ENCODE measurements around the gene SNAPC2.

GRCh38 chr19:7910321-7911161 lies 9.6 kb upstream of the SNAPC2 start:
- no peak for TF ChIP-seq MXI1 (IDR thresholded peaks at IDR 0.05; ENCODE audit: borderline replicate concordance, low read depth, low read length)
- TF ChIP-seq PHB2 (IDR thresholded peaks at IDR 0.05; ENCODE audit: partially characterized antibody) = no peak
- TF ChIP-seq STAT5B (CRISPR knock-in tag; IDR thresholded peaks at IDR 0.05) = no peak
- TF ChIP-seq ZNF333 (CRISPR knock-in tag; IDR thresholded peaks at IDR 0.05; ENCODE audit: borderline replicate concordance) = no peak
